Keratinocyte (primary cell): ENCODE measurements around the gene ADGRF3. TPM values are rescaled to one million over a fixed set of nuclear protein-coding genes. Genes with fewer than 3 reads are reported as not detected.

Experiments
- DNase-seq: peaks from one replicate; pipeline ENCODE4 v3.0.0-alpha.2; 2011; ENCODE audit warnings: low read depth, missing footprints, low spot score
- FAIRE-seq: peaks from 2 replicates; lab custom pipeline; 2011; peaks lifted over from hg19 to GRCh38; lab: Jason Lieb, UNC
- H2AFZ ChIP-seq: 2 replicates; pipeline ENCODE4 v1.6.0; 2012; ENCODE audit warnings: low read length, control low read depth, inconsistent platforms; ENCODE audit not compliant: control insufficient read depth
- H3K27ac ChIP-seq: 2 replicates; pipeline ENCODE4 v1.5.1; 2011; ENCODE audit warnings: low read length; ENCODE audit not compliant: control insufficient read depth, insufficient read depth
- H3K27me3 ChIP-seq: 3 replicates; pipeline ENCODE4 v1.6.0; 2011; ENCODE audit warnings: low read length; ENCODE audit not compliant: control insufficient read depth, insufficient read depth; ENCODE audit errors: extremely low read depth
- H3K36me3 ChIP-seq, 2 experiments: 2 replicates in 1 of 2; 3 replicates in 1 of 2; pipeline ENCODE4 v1.5.1; 2011; ENCODE audit warnings: low read length in 2 of 2, mild to moderate bottlenecking in 1 of 2; ENCODE audit not compliant: control insufficient read depth in 2 of 2, insufficient read depth in 2 of 2; ENCODE audit errors: extremely low read depth in 1 of 2
- H3K4me1 ChIP-seq: 3 replicates; pipeline ENCODE4 v1.5.1; 2011; ENCODE audit warnings: low read length; ENCODE audit not compliant: control insufficient read depth, insufficient read depth; ENCODE audit errors: extremely low read depth
- H3K4me2 ChIP-seq: 3 replicates; pipeline ENCODE4 v1.6.0; 2011; ENCODE audit warnings: low read depth, low read length; ENCODE audit not compliant: control insufficient read depth, insufficient read depth; ENCODE audit errors: extremely low read depth
- H3K4me3 ChIP-seq, 3 experiments: fragments of 200-600 bp in 1 of 3; sonication (generic) in 1 of 3; 2 replicates in 2 of 3; 3 replicates in 1 of 3; pipeline ENCODE4 v1.5.1; 2011 to 2016; ENCODE audit warnings: low read length in 3 of 3, mild to moderate bottlenecking in 3 of 3, control low read depth in 2 of 3, inconsistent platforms in 1 of 3, low read depth in 1 of 3, mixed read lengths in 1 of 3, mixed run types in 1 of 3, moderate library complexity in 1 of 3; ENCODE audit not compliant: control insufficient read depth in 2 of 3, insufficient read depth in 2 of 3; ENCODE audit errors: extremely low read depth in 1 of 3
- H3K79me2 ChIP-seq: 2 replicates; pipeline ENCODE4 v1.6.0; 2012; ENCODE audit warnings: low read length; ENCODE audit not compliant: control insufficient read depth, insufficient read depth
- H3K9ac ChIP-seq: 3 replicates; pipeline ENCODE4 v1.6.0; 2011; ENCODE audit warnings: low read length; ENCODE audit not compliant: control insufficient read depth, insufficient read depth; ENCODE audit errors: extremely low read depth
- H3K9me1 ChIP-seq: 3 replicates; pipeline ENCODE4 v1.6.0; 2011; ENCODE audit warnings: low read length; ENCODE audit not compliant: control insufficient read depth, insufficient read depth; ENCODE audit errors: extremely low read depth
- H3K9me3 ChIP-seq: 2 replicates; pipeline ENCODE4 v1.5.1; 2012; ENCODE audit warnings: low read depth, low read length; ENCODE audit not compliant: control insufficient read depth
- H4K20me1 ChIP-seq: 3 replicates; pipeline ENCODE4 v1.6.0; 2011; ENCODE audit warnings: low read length; ENCODE audit not compliant: control insufficient read depth, insufficient read depth; ENCODE audit errors: extremely low read depth
- CTCF ChIP-seq, 3 experiments: IDR thresholded peaks in 1 of 3; conservative IDR thresholded peaks in 1 of 3; optimal IDR thresholded peaks in 1 of 3; 2 replicates in 2 of 3; 3 replicates in 1 of 3; pipeline versions ENCODE3 to v1.5.1; 2011; ENCODE audit warnings: low read length in 3 of 3, mild to moderate bottlenecking in 3 of 3, moderate library complexity in 2 of 3, control low read depth in 1 of 3, inconsistent platforms in 1 of 3; ENCODE audit not compliant: insufficient read depth in 2 of 3; ENCODE audit errors: extremely low read depth in 1 of 3
- EZH2 ChIP-seq: IDR thresholded peaks from one replicate; pipeline ENCODE4 v1.6.1; 2012; ENCODE audit warnings: inconsistent platforms, mild to moderate bottlenecking, low read length, moderate library complexity
- dilution Hi-C: fragments of 300-500 bp; cut with MboI; formaldehyde crosslinking; loops from one replicate; pipeline ENCODE4 v1.7.0; 2020; ENCODE audit warnings: low sequenced_read_pairs; ENCODE audit not compliant: extremely low pct_ligation_motif_present
- polyA plus RNA-seq, 5 experiments: library from polyadenylated mRNA; depleted of rRNA in 3 of 5; stranded (reverse) in 3 of 5; stranded (forward) in 1 of 5; unstranded in 1 of 5; fragments of >200 nt; gene quantifications; 1 replicate in 1 of 5; 2 replicates in 3 of 5; 3 replicates in 1 of 5; pipeline versions ENCODE4 v1.2.1 to v1.2.3, GENCODE V29; 2011 to 2012; ENCODE audit warnings: missing spikeins in 2 of 5, low read depth in 1 of 5, low replicate concordance in 1 of 5

Gene ADGRF3
- polyA plus RNA-seq, 1 donor (not counting 4 experiments of a cell fraction or from before 2014, with no cell fraction given) = 0.17 TPM

GRCh38 chr2:26314243-26314642, 32.3 kb downstream of the ADGRF3 start:
- H2AFZ ChIP-seq = no peak overlapping the region
- no peak overlapping the region for H3K27ac ChIP-seq
- H3K27me3 ChIP-seq = peaks cover 4% of the 10 kb centered on the region
- no peaks in the 10 kb centered on the region for H3K9me3 ChIP-seq
- no peak for DNase-seq
- no peaks in the 10 kb centered on the region for H3K36me3 ChIP-seq
- peaks cover 21% of the 10 kb centered on the region for H3K4me1 ChIP-seq
- no peak overlapping the region for H3K4me3 ChIP-seq
- no peak overlapping the region for H3K4me2 ChIP-seq
- FAIRE-seq = no peak
- dilution Hi-C loops = no loop called here
- no peaks in the 10 kb centered on the region for H3K79me2 ChIP-seq
- no peak overlapping the region for H3K9ac ChIP-seq
- no peaks in the 10 kb centered on the region for H4K20me1 ChIP-seq
- TF ChIP-seq EZH2 = no peak
- TF ChIP-seq CTCF (optimal IDR thresholded peaks at IDR 0.05 in 1 of 3, IDR thresholded peaks at IDR 0.05 in 1 of 3, conservative IDR thresholded peaks at IDR 0.05 in 1 of 3; ENCODE audit: extremely low read depth in 1 of 3, insufficient read depth in 2 of 3, low read length in 3 of 3) = peak in 1 of 3 experiments; percentile 43
- no peaks in the 10 kb centered on the region for H3K9me1 ChIP-seq

- dilution Hi-C loops = no loop called here
These were observed 33.1 kb downstream of the ADGRF3 start for GRCh38 chr2:26313446-26313845.

More at GRCh38 chr2:26313446-26313845, 33.1 kb downstream of the ADGRF3 start:
- Histone ChIP-seq H3K27me3 (peaks cover 4% of the 10 kb centered on the region), H3K9ac (no peak overlapping the region), H3K9me3 (no peaks in the 10 kb centered on the region), H2AFZ (peak overlapping the region; percentile 45), H3K79me2 (no peaks in the 10 kb centered on the region), H3K4me1 (peaks cover 21% of the 10 kb centered on the region), H3K27ac (no peak overlapping the region), H4K20me1 (no peaks in the 10 kb centered on the region), H3K36me3 (no peaks in the 10 kb centered on the region), H3K4me3 (no peak overlapping the region), H3K4me2 (no peak overlapping the region), H3K9me1 (no peaks in the 10 kb centered on the region)
- TF ChIP-seq EZH2 (no peak), CTCF (optimal IDR thresholded peaks at IDR 0.05 in 1 of 3, IDR thresholded peaks at IDR 0.05 in 1 of 3, conservative IDR thresholded peaks at IDR 0.05 in 1 of 3; ENCODE audit: extremely low read depth in 1 of 3, insufficient read depth in 2 of 3, low read length in 3 of 3) (no peak)
- FAIRE-seq (no peak), DNase-seq (no peak)
